Muscle of leg (tissue), 11 donors: ENCODE results near the gene TBX10. TPM values are rescaled to one million over a fixed set of nuclear protein-coding genes. Genes with fewer than 3 reads are reported as not detected.

ENCODE experiments used
- DNase-seq: peaks from one replicate; pipeline ENCODE4 v3.0.0; 2013
- H3K27ac ChIP-seq: one replicate; pipeline ENCODE4 v1.5.1; 2013; ENCODE audit warnings: mild to moderate bottlenecking, low read length, control low read depth
- H3K27me3 ChIP-seq: one replicate; pipeline ENCODE4 v1.6.1; 2013; ENCODE audit warnings: low read length; ENCODE audit not compliant: control insufficient read depth, insufficient read depth
- H3K36me3 ChIP-seq: one replicate; pipeline ENCODE4 v1.6.1; 2013; ENCODE audit warnings: low read length; ENCODE audit not compliant: control insufficient read depth, insufficient read depth
- H3K4me1 ChIP-seq: one replicate; pipeline ENCODE4 v1.6.1; 2013; ENCODE audit warnings: low read length; ENCODE audit not compliant: control insufficient read depth, insufficient read depth
- H3K4me3 ChIP-seq: one replicate; pipeline ENCODE4 v1.5.1; 2013; ENCODE audit warnings: low read length, control low read depth
- H3K9me3 ChIP-seq: replicated peaks from 2 replicates; pipeline ENCODE4 v1.6.1; 2013; ENCODE audit warnings: low read depth, low read length; ENCODE audit not compliant: control insufficient read depth
- WGBS: methylation state at CpG from one replicate; pipeline ENCODE4 v1.1.5; 2013; ENCODE audit warnings: missing lambda C conversion rate; ENCODE audit not compliant: insufficient coverage; 5-methylcytosine and 5-hydroxymethylcytosine counted together
- polyA plus RNA-seq, 8 donors: library from polyadenylated mRNA; unstranded; fragments of 120-200 nt; gene quantifications; one replicate each; pipeline versions ENCODE4 v1.2.1 to v1.2.3, GENCODE V29; 2013; ENCODE audit warnings: inconsistent platforms in 1 of 8, low replicate concordance in 1 of 8; ENCODE audit not compliant: insufficient read length in 8 of 8, insufficient read depth in 1 of 8
- total RNA-seq: library from RNA; stranded (reverse); fragments of 120-200 nt; gene quantifications from one replicate; pipeline ENCODE4 v1.2.4, GENCODE V29; 2013

The TBX10 gene
- total and polyA plus RNA-seq, 9 donors: 0.40 TPM; not detected in 8

GRCh38 chr11:67652965-67653845 is 13.6 kb upstream of the TBX10 start:
- no peak overlapping the region for H3K27ac ChIP-seq
- no peaks in the 10 kb centered on the region for H3K36me3 ChIP-seq
- H3K4me3 ChIP-seq: no peak overlapping the region
- no peak for DNase-seq
- WGBS: 80% methylated on average over 2 of the region's 15 CpGs
- H3K27me3 ChIP-seq: peaks cover 9% of the 10 kb centered on the region
- no peaks in the 10 kb centered on the region for H3K4me1 ChIP-seq
- H3K9me3 ChIP-seq: no peaks in the 10 kb centered on the region

- DNase-seq: no peak
- Histone ChIP-seq H3K27ac (no peak overlapping the region), H3K36me3 (no peaks in the 10 kb centered on the region), H3K9me3 (no peaks in the 10 kb centered on the region), H3K4me1 (no peaks in the 10 kb centered on the region), H3K27me3 (peaks cover 13% of the 10 kb centered on the region), H3K4me3 (no peak overlapping the region)
- 100% methylated on average over 2 of the region's 13 CpGs for WGBS
Observed at GRCh38 chr11:67651976-67652781, 12.6 kb upstream of the TBX10 start.

GRCh38 chr11:67649634-67650510 is 10.3 kb upstream of the TBX10 start:
- Histone ChIP-seq H3K4me1 (no peaks in the 10 kb centered on the region), H3K4me3 (no peak overlapping the region), H3K27ac (no peak overlapping the region), H3K9me3 (no peaks in the 10 kb centered on the region), H3K36me3 (no peaks in the 10 kb centered on the region), H3K27me3 (peaks cover 13% of the 10 kb centered on the region)
- DNase-seq: no peak
- 84% methylated on average over 19 of the region's 22 CpGs for WGBS

- DNase-seq: peak; percentile 64
- no peaks in the 10 kb centered on the region for H3K36me3 ChIP-seq
- 76% methylated on average over 7 of the region's 12 CpGs for WGBS
- no peak overlapping the region for H3K27ac ChIP-seq
- H3K4me3 ChIP-seq: no peak overlapping the region
- peaks cover 13% of the 10 kb centered on the region for H3K27me3 ChIP-seq
- H3K9me3 ChIP-seq: peaks cover 1% of the 10 kb centered on the region
- H3K4me1 ChIP-seq: no peaks in the 10 kb centered on the region
Observed at GRCh38 chr11:67648796-67649613, 9.4 kb upstream of the TBX10 start.

- no peak overlapping the region for H3K27ac ChIP-seq
- peaks cover 13% of the 10 kb centered on the region for H3K27me3 ChIP-seq
- 48% methylated on average over 10 of the region's 12 CpGs for WGBS
- no peak overlapping the region for H3K4me3 ChIP-seq
- H3K9me3 ChIP-seq: peaks cover 2% of the 10 kb centered on the region
- H3K4me1 ChIP-seq: no peaks in the 10 kb centered on the region
- no peaks in the 10 kb centered on the region for H3K36me3 ChIP-seq
- no peak for DNase-seq
Observed at GRCh38 chr11:67648140-67648795, 8.7 kb upstream of the TBX10 start.

GRCh38 chr11:67647471-67647870 is 7.9 kb upstream of the TBX10 start:
- H3K27me3 ChIP-seq: peaks cover 13% of the 10 kb centered on the region
- peaks cover 2% of the 10 kb centered on the region for H3K9me3 ChIP-seq
- H3K27ac ChIP-seq: no peak overlapping the region
- no peaks in the 10 kb centered on the region for H3K4me1 ChIP-seq
- no peak overlapping the region for H3K4me3 ChIP-seq
- H3K36me3 ChIP-seq: no peaks in the 10 kb centered on the region
- no peak for DNase-seq
- 57% methylated on average over 14 of the region's 15 CpGs for WGBS

GRCh38 chr11:67646535-67647336 is 7.2 kb upstream of the TBX10 start:
- H3K4me1 ChIP-seq: no peaks in the 10 kb centered on the region
- peaks cover 2% of the 10 kb centered on the region for H3K9me3 ChIP-seq
- peaks cover 13% of the 10 kb centered on the region for H3K27me3 ChIP-seq
- H3K4me3 ChIP-seq: no peak overlapping the region
- no peak overlapping the region for H3K27ac ChIP-seq
- no peaks in the 10 kb centered on the region for H3K36me3 ChIP-seq
- 82% methylated on average over 22 of the region's 24 CpGs for WGBS
- no peak for DNase-seq

GRCh38 chr11:67645521-67646461 is 6.2 kb upstream of the TBX10 start:
- 68% methylated on average over 20 of the region's 24 CpGs for WGBS
- DNase-seq: no peak
- peaks cover 15% of the 10 kb centered on the region for H3K27me3 ChIP-seq

More at GRCh38 chr11:67645521-67646461, 6.2 kb upstream of the TBX10 start:
- no peak overlapping the region for H3K27ac ChIP-seq
- H3K4me3 ChIP-seq: no peak overlapping the region
- no peaks in the 10 kb centered on the region for H3K4me1 ChIP-seq
- H3K36me3 ChIP-seq: no peaks in the 10 kb centered on the region
- peaks cover 2% of the 10 kb centered on the region for H3K9me3 ChIP-seq
